GM18861 (cell line): ENCODE data around the gene ACTL6B.
A peak's percentile ranks its signal among the peaks of the same experiment; 100 is the strongest.

Experiments
- ATAC-seq: cut with Tn5 transposase; IDR thresholded peaks from one replicate; pipeline ENCODE4 v1.9.1; 2021; ENCODE audit not compliant: unreplicated experiment

Gene ACTL6B

DNA sequence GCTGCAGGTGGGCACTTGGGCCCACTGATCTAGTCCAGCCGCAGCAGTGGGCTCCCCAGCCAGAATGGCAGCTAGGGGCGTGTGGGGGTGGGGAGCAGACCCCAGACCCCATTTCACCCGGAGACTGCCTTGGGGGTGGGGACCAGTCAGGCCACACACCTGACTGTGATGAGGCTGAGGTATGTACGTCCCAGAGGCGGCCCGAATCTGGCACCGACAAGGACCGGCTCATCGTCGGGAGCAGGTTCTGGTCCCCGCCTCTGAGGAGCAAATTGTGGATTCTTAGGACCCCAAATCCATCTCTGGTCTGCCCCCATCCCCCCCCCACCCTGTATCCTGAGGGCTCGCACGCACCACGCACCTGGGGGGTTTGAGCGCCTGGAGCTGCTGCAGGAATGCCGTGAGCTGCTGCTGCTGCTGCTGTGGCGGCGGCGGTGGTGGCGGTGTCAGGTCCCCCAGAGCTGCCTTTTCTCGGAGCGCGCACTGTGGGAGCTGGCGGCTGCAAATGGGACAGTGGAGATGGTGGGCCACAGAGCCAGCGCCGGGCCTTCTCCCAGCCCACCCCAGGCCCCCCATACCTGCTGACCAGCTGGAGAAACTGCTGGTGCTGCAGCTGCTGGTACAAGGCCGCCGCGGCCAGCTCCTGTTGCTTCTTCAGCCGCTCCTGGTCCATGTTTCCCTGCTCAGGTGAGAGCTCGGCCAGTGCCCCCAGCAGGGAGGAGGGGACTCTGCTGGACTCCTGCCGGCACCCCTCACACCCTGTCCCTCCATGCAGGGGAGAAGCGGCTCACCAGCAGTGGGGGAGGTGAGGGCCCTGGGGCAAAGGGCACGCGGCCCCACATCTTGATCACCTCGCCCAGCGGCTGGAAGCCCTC, 27.6 kb upstream of the ACTL6B start:
- ATAC-seq: no peak

DNA sequence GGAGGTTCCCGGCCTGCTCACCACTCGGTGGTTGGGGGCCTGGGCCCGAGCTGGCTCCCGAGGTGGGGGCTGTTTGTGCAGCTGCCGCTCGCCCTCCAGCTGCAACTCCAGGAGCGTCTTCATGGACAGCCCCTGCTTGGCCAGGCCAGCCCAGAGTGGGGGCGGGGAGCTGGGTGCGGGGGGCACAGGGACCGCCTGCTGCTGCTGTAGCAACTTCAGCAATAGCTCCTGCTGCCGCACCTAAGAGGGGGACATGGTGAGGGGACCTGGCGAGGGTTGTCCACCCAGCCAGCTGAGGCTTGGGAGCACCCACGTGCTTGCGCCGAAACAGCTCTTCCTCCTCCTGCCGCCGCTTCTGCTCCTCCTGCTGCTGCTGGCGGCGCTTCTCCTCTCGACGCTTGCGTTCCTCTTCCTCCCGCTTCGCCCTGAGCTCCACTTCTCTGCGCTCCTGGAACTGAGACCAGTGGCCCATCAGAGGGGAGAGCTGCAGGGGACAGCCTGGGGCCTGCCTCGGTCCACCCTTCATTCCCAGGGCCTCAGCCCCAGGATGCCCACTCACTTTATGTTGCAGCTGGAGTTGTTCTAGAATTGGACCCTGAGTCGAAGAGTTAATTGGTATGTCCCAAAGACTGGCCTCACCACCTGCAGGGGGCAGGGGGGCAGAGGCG, 26.9 kb upstream of the ACTL6B start:
- no peak for ATAC-seq

DNA sequence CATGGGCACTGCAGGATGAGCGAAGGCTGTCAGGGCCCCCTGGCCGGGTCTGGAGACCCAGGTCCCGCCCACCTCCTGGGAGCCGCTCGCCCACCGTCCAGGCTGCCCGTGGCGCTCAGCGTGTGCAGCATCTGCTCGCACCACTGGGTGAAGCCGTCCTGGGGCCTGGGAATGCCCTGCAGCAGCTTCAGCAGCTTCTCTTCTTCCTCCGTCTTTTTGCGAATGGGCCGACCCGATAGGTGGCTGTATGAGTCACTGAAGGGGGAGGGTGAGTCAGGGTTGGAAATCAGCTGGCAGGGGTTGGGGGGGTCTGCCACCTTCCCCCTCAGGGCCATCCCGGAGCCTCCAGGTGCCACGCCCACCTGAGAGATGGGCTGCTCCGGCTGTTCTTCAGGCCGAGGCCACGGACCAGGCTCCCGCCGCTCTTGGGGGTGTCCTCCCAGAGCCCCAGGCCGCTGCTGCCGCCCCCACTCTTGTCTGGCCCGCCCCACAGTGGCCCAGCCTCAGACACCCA, 26.0 kb upstream of the ACTL6B start:
- no peak for ATAC-seq

DNA sequence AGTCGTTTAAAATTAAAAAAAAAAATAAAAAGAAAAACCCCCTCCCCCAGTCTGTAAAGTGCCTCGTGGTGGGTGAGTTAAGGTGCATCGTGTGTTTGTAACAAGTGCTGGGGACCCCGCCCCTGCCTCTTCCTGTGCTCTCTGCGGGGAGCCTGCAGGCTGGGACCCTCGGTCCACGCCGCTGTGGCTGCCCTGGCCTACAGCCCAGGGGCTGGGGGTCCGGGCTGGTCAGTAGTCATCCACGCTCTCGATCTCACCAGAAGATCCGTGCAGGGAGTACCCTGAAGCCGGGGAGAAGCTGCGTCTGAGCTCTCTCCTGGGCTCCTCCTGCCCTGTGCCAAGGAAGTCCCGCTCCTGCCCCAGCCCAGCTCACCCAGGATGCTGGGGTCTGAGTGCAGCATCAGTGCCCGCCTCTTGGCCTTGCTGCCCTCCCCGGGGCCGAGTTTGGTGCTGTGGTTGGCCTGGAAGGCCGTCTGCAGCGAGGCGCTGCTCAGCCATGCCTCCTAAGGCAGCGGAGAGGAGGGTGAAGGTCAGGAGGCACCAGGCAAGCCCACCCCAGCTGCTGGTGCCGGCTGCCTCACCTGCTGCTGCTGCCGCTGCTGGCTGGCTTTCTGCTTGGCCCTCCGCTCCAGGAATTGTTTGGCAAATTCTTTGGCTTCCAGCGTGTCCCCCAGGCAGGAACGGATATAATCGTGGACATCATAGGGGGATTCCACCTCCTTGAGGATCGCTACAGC, 25.4 kb upstream of the ACTL6B start:
- no peak for ATAC-seq

DNA sequence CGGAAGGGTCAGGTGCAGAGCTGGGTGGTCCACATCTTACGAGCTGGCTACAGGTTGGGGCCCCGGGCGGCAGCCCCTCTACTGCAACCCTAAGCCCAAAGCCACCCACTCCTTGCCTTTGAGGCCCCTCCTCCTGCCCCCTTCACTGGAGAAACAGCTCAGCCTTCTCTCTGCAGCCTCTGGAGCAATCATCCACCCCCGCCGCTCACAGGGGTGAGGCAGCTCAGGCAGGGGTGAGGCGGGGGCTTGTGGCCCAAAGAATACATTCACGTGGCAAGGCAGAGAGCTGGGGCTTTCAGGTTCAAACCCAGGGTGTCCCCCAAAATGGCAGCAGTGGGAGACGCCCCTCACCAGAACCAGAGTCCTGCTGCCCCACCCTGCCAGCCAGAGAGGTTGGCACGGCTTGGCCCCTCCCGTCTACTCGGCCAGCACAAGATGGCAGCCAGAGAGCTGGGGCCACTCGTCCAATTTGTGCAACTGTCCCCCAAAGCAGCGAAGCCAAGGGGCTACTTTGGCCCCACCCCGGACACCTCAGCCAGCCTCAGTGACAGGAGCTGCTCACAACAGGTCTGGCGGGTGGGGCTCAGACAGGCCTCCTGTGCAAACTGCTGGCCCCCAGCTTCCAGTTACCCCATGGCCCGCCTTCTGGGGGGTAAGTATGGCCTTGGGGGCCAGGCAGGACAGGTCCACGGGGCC, 24.5 kb upstream of the ACTL6B start:
- no peak for ATAC-seq

DNA sequence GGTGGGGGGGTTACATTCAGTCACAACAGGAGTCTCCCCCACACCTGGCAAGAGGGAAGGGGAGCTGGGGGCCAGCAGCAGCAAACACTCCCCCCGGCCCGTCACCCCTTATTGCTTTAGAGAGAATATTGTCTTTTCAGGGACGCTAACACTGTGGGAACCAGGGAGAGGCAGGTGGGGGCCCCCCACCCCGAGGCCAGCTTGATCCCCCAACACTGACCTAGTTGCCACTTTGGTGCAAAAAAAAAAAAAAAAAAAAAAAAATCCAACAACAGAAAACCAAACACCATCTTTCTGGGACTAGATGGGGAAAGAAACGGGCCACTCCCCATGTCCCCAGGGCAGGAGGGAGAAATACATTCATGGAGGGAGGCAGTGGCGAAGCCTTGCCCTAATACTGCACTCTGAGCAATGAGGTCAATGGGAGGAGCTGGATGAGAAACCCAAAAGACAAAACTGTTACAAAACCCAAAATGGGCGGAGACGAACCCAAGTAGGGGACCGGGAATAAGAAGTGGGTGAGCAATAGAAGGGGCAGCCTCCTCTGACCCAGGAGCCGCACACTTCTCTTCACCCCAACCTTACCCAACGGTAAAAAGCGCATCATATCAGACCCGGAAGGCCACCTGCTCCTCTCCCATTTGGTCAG, 23.8 kb upstream of the ACTL6B start:
- ATAC-seq: no peak

DNA sequence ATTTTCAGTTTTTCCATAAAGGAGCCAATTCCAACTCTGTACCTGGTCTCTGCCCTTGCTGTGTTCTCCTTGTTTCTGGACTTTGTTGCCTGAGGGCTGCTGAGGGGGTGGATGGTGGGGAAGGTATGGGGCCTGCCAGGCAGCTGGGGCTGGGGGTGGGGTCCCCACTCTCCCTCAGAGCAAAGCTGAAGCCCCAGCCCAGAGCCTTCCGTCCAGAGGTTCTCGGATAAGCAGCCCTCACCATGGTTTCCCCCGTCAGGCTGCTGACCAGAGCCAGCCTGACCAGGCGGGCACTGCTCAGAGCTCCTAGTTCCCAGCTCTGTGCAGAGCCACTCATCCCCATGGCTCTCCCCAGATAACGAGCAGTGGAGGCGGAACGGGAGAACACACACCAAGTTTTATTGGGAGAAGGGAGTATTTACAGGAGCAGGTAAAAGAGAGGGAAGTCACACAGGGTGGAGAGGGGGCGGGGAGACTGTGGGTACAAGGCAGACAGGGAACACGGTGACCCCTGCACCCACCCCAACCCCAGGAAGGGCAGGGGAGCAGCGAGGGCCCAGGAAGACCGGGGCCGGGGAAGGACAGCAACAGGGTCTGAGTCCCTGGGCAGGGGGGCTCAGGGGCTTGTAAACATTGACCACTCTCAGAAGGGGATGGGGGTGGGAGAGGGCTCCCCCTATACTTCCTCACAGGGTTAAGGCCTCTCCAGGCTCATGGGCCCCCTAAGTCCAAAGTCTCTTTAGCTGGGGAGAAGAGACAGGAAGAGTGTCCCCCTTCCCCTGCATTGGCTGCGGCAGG, 23.1 kb upstream of the ACTL6B start:
- ATAC-seq: no peak

DNA sequence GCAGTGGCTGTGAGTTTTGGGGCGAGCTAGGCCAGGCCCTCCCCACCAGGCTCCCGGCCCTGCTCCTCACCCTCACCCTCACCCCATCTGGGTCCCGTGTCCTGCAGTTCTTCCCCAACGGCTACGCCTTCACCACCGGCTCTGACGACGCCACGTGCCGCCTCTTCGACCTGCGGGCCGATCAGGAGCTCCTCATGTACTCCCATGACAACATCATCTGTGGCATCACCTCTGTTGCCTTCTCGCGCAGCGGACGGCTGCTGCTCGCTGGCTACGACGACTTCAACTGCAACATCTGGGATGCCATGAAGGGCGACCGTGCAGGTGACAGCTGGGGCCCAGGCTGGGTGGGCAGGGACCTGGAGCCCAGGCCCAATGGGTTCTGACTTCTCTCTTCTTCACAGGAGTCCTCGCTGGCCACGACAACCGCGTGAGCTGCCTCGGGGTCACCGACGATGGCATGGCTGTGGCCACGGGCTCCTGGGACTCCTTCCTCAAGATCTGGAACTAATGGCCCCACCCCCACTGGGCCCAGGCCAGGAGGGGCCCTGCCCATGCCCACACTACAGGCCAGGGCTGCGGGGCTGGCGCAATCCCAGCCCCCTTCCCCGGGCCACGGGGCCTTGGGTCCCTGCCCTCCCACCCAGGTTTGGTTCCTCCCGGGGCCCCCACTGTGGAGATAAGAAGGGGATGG, 22.2 kb upstream of the ACTL6B start:
- no peak for ATAC-seq

DNA sequence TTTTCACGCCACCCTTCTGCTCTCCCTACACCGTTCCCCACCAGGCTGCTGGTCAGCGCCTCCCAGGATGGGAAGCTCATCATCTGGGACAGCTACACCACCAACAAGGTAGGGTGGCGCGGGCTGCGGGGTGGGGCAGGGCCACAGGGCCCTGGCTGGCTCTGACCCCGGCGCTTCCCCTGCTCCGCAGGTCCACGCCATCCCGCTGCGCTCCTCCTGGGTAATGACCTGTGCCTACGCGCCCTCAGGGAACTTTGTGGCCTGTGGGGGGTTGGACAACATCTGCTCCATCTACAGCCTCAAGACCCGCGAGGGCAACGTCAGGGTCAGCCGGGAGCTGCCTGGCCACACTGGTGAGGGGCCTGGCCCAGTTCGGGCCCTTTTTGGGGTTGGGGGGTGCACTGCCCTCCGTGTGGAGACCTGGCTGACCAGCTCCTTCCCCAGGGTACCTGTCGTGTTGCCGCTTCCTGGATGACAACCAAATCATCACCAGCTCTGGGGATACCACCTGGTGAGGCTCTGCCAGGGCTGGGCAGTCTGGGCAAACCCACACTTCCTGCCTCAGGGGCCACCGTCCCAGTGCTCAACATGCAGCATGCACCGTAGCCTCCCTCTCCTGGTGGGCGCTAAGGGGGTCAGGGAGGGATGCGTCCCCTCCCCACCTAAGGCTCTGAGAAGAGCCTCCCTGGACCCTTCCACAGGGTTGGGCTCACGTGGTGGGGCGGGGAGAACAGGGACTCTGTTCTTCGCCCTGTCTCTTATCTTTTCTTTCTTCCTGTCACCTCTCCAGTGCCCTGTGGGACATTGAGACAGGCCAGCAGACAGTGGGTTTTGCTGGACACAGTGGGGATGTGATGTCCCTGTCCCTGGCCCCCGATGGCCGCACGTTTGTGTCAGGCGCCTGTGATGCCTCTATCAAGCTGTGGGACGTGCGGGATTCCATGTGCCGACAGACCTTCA, 21.3 kb upstream of the ACTL6B start:
- no peak for ATAC-seq

DNA sequence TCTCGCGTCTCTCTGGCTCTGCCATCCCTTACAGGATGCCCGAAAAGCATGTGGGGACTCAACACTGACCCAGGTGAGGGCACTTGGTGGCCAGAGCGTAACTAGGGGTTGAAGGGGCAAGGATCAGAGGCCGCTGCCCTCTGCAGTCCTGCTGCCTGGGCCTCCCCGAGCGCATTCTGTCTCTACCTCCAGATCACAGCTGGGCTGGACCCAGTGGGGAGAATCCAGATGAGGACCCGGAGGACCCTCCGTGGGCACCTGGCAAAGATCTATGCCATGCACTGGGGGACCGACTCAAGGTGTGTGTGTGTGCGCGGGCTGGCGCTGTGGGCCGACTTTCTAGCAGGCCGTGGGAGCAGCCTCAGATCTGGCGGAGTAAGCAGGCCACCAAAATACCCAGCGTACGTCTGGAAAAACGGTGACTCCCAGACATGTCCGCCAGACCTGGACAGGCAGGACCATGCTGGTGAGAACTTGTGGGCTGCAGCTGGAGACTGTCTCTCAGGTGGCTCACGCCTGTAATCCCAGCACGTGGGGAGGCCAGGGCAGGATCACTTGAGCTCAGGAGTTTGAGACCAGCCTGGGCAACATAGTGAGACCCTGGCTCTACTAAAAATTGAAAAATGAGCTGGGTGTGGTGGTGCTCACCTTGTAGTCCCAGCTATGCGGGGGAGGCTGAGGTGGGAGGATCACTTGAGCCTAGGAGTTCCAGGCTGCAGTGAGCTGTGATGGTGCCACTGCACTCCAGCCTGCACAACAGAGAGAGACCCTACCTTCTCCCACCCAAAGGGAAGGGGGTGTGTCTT, 20.5 kb upstream of the ACTL6B start:
- ATAC-seq: no peak

DNA sequence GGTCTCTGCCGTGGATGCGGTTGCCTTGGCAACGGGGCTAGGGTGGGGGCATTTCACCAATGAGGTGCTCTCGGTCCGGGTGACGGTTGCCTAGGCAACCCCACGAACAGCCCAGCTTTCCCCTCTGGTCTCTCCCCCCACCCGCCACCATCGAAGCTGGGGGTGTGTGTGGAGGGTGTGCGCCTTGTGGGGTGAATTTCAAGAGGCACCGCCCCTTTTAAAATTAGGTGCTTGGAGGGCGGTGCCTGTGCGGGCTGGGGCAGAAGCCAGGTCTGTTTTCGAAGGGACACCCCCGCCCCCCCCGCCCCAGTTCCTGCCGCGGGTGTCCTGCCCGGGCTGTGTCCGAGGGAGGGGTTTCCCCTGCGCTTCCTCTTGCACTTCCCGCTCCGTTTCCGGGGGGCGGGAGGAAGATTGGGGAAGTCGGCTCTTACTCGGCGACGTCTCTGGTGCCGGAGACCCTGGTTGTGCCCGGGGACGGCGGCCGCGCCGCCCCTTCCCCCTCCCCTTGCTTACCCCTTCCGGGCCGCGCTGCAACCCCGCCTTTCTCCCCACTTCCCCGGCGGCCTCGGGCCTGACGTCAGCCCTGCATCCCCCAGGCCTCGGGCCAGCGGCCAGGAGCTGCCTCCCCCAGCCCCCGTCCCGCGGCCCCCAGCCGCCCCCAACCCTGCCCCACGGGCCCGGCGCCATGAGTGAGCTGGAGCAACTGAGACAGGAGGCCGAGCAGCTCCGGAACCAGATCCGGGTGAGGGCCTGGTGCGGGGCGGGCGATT, 19.5 kb upstream of the ACTL6B start:
- ATAC-seq: no peak

DNA sequence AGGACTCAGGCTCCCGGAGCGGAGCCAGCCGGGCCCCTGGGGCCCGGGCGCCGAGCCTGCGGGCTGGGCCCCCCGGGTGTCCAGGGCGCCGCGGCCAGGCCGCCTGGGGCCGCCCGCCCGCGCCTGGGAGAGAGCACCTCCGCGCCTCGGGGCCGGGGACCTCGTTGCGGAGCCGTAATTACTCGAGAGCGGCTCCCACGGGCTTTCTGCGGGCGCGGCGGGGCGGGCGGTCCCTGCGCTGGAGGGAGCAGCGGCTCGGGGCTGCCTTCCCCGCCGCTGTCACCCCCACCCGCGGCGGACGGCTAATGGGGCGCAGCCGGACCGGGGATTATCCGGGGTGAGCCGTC, 18.8 kb upstream of the ACTL6B start:
- ATAC-seq: no peak

DNA sequence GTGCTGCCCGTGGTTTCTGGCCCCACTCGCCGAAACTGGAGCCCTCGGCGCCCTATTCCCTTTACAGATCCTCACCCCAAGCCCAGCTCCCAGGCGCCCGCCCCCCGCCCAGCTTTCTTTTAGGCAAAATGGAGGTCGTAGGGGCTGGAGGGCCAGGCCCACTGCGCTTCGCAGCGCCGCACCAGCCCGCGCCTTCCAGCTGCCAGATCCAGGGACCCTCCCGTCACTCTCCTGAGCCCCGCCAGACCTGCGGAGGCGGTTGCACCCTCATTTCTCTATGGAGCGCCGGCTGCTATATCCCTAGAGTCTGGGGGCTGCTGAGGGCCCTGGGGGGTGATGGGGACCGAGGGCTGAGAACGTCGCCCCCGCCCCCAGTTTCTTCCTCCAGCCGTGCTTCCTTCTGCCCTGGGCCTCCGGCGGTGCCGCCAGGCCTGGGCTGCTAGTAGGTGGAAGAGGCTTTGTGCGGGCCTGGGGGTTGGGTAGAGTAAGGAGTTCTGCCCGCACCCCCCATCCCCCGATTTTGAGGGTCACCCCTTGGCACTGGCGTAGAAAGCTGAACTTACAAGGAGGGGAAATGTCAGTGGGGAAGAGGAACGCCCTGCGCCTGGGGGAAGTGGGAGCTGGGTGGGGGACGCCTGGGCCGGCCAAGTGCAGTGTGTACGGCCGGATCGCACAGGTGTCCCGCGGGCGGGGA, 18.3 kb upstream of the ACTL6B start:
- no peak for ATAC-seq

DNA sequence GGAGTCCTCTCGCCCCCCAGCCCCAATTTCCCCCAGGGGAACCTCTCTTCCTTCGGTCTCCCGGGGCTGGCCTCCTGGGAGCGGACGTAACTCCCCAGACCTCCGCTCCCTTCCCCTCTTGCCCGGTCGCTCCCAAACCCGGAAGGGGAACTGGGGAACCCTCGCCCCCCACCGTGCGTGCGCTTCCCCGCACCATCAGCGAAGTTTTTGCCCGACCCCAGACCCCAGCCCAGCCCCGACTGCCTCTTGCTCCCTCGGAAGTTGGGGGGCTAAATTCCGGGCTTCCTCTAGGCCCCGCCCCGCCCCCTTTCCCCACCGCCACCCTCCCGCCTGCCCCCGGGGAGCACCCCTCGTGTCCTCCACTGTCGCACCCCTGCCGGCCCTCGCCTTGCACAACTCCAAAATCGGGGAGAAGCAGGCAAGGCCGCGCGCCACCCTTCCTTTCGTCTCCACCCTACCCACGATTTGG, 17.7 kb upstream of the ACTL6B start:
- ATAC-seq: no peak

DNA sequence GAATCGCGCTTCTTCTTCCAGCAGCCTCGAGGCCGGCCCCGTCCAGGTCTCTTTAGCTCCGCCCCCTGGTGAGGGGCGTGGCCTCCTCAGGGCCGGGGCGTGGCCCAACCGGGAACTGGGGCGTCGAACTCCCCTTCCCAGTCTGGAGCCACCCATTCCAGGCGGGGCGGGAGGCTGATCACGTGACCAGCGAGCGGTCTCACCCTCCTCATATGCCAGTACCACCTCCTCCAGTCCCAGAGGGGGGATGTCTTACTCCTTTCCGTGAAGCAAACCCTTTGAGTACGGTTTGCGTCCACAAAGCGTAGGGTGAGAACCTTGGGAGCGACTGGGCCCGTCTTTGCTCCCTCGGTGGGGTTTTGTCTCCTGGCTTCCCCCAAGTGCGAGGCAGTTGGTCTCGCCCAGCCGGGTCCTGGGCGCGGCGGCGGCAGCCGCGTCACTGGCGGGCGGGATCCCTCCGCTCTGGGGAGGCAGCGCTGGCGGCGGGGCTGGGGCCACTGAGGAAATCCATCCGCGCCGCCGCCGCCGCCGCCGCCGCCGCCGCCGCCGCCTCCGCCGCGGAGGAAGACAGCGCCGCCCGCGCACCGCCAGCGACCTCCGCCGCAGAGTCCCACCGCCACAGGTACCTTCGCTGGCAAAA, 17.2 kb upstream of the ACTL6B start, which contains the start of gene GNB2:
Gene GNB2, plus strand, starts transcription at position 439 of the 640 bp plus-strand sequence. CDS start 2,526 bp downstream, outside the sequence.
- ATAC-seq: peak; percentile 50
